GM19025 (cell line): ENCODE measurements around the gene RAB6A.
"Not testable (repeated sequence)": the region's sequence is repeated elsewhere in the genome, so short reads cannot be mapped to it uniquely, and the experiment has no call there.

Experiments used
- ATAC-seq: cut with Tn5 transposase; IDR thresholded peaks from one replicate; pipeline ENCODE4 v1.9.1; 2021; ENCODE audit warnings: mild to moderate bottlenecking, low read depth, moderate library complexity; ENCODE audit not compliant: unreplicated experiment

The RAB6A gene

DNA sequence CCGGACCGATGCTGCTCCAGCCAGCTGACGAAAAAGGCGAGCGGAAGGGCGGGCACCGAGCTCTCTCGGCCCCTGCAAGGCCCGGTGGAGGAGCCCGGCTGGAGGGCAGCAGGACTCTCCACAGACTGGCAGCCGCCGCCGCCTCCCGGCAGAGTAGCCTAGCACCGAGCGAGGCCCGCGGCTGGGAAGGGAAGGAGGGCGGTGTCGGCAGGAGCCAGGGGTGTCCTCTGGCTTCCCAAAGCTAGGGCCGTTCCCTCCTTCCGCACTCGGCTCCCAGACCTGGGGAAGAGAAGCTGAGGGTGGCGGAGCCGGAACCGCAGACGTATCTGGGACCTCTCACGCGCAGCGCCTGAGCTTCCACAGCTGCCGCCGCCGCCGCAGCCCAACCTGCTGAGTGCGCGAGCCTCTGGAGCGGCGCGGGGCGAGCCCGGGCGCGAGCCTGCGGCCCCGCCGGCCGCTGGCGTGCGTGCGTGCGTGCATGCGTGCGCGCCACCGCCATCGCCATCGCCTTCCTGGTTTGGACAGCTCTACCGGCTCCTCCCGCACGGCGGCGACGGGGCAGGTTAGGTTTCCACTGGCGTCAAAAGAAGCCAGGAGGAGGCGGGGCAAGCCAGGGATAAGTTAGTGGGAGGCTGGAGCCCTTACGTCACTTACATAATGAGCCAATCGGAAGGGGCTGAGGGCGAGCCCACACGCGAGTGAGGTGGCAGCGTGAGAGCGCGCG, at the start of gene RAB6A:
Gene RAB6A, minus strand, starts transcription at position 396 of the 724 bp plus-strand sequence. CDS start 439 bp downstream, outside the sequence.
- peak; percentile 93 for ATAC-seq

DNA sequence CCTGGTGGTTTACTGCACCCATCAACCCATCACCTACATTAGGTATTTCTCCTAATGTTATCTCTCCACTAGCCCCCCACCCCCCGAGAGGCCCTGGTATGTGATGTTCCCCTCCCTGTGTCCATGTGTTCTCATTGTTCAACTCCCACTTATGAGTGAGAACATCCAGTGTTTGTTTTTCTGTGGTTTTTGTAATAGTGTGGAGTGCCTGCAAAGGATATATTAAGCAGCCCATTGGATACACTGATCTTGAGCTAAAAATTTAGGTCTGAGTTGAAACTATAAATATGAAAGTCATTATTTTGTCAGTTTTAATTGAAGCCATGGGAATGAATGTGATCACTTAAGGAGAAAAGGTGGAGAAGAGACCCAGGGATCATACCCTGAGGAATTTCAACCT, 49.8 kb upstream of the RAB6A start:
- no peak for ATAC-seq

DNA sequence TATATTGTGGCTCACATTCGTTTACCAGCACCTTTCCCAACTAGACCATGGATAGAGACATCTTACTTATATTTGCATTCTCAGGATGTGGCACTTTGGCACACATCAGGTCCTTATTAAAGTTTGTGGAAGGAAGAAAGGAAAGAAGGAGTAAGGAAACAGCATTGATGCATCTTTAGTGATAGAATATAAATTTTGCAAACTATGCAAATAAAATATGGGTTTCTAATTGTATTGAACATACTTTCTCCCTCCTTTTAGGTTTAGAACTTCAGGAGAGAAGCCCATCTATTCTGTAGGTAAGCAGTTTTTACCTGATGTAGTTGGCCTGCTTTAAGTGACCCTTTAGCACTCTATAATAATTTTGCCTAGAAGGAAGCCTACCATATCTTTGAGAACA, 47.2 kb upstream of the RAB6A start:
- ATAC-seq, result no peak

DNA sequence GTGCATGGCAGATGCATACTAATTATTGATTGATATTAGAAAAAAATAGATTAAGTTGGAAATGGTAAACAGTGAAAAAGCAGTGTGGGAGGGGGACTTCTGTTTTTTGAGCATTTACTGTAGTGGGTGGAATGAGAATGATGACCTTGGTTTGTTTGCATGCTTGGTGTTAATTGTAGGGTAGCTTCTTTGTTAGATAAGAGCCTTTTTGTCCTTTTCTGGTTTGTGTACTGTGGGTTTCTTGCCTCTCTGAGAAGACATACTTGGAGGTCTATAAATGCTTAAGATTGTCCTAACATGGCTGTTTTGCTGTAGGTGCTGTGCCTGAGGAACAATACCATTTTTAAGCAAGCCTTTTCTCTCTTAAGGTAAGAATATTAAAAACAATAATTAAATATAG, 43.8 kb upstream of the RAB6A start:
- ATAC-seq, result no peak

DNA sequence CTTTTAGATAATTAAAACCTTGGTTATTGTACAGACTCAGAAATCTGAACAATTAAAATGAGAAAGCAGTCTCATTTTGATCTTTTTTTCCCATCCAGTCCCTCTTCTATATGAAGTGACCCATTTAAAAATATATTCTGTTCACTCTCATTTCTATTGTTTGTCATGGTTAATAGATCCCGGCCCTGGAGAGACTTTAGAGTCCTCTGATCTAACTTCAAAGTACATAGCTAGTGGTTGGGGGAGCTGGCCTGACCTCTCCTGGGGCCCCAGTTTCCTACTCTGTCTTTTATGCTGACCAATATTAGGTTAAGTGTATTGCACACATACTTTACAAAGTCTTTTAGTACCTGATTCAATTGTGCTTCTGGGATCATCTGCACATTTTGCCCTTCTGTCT, 40.3 kb upstream of the RAB6A start:
- no peak for ATAC-seq

DNA sequence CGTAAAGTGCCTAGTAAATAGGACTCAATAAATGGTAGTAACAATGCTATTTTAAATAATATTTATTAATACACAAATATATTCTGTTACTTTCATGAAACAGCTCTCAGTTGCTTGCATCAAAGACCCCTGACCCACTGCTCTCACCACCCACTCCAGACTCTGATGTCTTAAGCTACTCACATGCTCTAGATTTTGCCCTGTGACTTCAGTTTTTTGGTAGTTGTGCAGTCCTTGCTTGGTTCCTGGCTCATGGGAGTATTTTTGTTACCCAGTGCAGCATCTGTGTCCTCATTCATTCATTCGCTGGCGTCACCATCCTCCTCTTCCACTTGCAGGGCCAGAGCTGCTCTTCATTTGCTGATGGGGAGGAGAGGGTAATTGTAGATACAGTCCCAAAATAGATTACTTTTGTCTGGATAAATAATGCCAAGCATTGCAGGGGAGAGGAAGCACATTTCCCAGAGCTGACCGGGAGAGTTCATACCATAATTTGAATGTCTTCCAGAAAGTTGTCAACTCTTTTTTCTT, 39.5 kb upstream of the RAB6A start:
- ATAC-seq, result no peak

DNA sequence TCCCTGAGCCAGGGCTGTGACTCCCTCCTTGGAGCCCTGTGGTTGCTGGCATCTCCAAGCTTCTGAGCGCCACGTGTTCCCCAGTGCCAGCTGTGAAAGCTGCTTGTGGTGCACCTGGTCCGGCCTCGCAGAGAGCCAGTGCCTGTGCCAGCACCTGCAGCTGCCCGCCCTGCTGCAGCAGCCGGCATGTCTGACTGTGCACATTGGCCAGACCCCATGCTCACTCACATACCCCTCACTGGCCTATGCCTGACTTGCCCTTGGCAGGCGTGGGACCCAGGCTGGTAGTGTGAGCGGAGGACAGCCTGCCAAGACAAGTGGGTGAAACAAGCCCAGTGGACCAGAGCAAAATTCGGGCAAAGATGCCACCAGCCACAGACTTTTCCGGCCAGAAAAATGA, 36.6 kb upstream of the RAB6A start:
- no peak for ATAC-seq

DNA sequence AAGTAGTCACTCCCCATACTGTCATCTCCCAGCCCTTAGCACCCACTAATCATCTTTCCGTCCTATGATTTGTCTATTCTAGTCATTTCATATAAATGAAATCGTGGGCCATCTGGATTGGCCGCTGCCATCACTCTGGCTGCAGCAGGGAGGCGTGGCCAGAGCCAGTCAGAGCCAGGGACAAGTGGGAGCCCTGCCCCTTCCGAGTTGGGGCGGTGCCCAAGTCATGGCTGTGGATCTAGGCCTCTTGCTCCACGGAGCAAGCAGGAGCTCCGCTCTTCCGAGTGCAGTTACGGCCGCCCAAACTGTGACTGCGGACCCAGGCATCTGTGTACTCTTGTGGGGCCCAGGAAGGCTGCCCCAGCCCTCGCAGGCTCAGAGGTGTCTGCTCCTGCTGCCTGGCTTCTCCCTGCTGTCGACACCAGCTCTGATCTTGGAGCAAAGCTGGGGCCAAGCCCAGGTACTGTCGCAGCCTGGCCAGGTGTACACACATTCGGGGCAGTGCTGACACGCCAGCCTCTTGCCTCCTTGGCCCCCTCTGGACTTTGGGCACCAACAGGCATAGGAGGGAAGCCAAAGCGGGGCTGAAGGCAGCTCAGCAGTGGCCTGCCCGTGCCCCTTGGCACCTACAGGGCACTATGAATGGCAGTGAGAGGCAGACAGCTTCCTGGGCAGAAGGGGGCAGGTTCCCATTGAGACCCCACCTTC, 35.2 kb upstream of the RAB6A start:
- no peak for ATAC-seq

DNA sequence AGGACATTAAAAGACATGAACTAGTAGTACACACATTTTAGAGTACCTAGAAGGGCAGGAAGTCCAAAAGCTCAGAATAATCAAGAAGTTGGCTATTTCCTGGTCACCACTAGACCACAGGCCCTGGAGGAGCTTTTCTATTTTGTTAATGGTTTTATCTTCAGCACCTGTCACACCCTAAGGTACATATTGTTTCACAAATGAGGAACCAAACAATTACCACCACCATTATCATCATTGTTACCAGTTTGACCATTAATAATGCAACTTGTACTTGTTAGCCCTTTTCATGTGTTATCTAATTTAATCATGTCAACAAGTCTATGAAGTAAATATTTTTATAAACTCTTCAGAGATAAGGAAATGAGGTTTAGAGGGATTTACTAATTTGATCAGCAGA, 31.7 kb upstream of the RAB6A start:
- ATAC-seq, result no peak

DNA sequence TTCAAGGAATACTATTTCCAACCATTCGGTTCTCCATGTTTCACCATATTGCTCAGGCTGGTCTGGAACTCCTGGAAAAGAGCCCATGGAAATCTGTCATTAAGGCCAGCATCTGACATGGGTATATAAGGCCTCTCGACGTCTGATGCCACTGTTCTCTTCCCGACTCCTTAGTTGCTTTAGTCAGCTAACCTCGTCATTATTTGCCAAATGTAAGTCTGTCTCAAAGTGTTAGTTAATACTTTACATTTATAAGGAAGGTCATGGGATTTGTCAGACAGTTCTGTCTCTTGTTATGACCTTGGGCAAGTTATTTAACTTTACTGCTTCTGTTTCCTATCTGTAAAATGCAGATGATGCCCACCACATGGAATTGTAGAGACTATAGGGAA, 28.4 kb upstream of the RAB6A start:
- no peak for ATAC-seq

DNA sequence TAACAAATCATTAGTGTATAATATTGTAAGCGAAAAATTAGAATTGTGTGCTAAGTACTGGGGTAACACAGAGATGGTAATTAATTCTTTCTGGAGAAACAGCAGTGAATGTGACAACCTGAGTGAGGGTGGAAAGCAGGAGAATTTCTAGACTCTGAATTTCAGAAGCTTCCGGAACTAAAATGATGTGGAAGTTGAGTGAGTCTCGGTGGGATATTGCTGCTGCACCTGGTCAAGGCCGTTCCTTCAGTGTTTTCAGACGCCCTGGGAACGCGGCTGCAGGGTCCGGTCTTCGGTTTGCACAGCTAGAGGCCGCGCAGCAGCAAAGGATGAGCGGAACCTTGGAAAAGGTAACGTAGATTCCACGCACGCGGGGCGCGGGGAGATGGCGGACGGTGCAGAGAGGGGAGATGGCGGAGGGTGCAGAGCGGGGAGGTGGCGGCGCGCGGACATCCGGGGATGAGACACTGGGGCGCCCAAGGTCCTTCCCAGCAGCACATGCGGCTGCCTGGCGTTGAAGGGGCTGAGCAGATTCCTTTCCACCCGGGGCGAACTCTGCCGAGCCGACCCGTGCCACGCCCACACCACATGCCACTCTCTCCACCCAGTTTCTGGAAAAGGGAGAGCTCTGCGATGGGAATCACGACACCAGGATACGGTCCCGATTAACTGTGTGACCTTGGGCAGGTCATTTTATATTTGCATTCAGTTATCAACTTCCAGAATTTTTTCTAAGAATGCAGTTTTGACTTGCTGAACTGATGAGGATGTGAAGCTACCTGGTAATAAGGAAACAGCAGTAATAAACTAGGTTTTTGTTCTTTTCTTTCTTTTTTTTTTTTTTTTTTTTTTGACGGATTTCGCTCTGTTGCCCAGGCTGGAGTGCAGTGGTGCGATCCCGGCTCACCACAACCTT, 27.0 kb upstream of the RAB6A start, which contains the start of gene MRPL48:
Gene MRPL48, plus strand, starts transcription at position 232 of the 916 bp plus-strand sequence. Its CDS starts 98 bp downstream, at position 330.
- ATAC-seq, result peak; percentile 95

DNA sequence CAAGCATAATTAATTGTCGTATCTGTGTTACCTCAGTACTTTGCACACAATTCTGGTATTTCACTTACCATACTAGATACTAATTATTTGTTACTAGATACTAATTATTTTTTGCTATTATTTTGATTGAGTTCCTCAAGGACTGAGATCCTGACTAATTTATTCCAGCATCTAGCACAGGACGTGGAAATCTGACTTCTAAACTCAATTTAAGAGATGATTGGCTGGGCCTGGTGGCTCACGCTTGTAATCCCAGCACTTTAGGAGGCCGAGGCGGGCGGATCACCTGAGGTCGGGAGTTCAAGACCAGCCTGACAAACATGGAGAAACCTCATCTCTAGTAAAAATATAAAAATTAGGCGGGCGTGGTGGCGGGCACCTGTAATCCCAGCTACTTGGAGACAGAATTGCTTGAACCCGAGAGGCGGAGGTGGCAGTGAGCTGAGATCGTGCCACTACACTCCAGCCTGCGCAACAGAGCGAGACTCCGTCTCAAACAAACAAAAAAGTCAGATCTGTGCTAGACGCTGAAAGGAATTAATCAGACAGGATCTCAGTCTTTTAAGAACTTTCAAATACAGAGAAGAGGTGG, 26.3 kb upstream of the RAB6A start:
- no peak for ATAC-seq

DNA sequence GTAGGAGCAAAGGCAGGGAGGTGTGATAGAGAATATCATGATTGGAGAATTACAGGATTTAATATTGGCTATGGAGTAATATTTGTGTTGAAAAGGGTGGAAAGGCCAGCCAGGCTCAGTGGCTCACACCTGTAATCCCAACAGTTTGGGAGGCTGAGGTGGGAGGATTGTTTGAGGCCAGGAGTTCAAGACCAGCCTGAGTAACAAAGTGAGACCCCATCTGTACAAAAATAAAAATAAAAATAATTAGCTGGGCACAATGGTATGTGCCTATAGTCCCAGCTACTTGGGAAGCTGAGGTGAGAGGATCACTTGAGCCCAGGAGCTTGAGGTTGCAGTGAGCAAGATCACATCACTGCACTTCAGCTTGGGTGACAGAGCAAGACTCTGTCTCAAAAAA, 24.6 kb upstream of the RAB6A start:
- not testable (repeated sequence) for ATAC-seq

DNA sequence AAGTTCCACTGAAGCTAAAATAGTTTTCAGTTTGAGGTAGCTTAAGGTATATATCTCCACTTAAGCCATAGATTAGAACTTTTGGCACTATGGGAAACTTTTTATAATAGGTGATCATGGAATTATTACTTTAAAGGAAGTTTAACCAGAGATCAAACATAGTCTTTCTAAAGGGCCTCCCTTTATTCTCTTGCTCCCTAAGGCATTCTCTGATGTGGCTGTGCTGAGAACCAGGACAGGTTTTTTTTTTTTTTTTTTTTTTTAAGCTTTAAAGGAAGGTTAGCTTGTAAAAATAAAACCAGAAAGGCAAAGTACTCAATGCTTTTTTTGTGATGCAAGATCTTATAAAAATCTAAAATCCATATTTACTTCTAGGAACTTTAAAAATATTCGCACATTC, 23.9 kb upstream of the RAB6A start:
- ATAC-seq, result no peak

DNA sequence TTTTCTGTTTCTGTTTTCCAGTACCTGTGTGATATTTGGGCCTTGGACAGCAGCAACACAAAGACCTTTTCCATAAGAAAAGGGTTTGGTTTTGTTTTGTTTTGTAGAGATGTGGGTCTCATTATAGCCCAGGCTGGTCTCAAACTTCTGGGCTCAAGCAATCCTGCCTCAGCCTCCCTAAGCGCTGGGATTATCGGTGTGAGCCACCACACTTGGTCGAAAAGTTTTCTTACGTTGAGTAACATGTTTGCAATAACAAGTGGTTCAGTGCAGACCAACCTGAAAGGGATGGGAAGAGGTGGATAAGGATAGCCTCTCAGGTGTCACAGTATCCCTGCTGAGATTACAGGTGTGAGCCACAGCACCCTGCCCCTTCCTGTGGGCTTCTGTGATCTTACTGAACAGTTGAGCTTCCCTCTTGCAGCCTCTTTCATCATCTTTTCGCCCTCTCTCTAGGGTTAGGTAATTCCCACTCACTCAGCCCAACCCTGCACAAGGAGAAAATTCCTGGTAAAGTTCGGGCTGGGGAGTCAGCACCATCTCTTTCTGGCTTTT, 23.3 kb upstream of the RAB6A start:
- no peak for ATAC-seq

DNA sequence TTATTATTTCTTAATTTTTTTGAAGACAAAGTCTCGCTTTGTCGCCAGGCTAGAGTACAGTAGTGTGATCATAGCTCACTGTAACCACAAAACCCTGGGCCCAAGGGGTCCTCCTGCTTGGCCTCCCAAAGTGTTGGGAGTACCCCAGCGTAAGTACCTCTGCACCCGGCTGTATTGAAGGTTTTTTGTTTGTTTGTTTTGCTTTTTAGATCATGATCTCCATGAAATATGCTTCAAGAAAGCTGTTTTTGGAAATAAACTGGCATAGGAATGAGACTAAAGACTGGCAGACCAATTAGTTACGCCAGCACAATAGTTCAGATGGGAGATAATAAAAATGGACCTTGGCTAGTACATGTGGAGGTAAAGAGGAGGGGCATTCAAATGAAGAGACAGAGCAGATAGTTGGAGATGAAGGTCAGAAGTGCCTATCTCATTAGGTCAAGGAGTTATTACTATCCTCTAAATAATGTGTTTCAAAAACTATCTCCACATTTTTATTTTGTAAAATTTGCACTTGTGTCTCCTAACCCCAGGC, 22.7 kb upstream of the RAB6A start:
- no peak for ATAC-seq

DNA sequence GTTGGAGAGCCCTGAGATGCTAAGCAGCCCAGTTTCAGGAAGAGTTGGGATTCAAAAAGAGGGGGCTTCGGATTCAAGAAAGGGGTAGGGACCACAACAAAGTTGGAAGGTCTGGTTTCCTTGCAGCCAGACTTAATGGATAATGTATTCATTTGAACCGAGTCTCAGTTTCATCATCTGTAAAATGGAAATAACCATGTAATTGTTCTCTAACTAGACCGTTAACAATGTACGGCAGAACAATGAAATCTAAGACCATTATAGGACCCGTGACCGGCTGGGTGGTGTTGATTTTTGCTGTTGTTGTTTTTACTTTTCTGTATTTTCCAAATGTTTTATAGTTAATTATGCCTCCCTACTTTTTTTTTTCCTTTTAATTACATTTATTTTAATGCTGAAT, 20.4 kb upstream of the RAB6A start:
- no peak for ATAC-seq

DNA sequence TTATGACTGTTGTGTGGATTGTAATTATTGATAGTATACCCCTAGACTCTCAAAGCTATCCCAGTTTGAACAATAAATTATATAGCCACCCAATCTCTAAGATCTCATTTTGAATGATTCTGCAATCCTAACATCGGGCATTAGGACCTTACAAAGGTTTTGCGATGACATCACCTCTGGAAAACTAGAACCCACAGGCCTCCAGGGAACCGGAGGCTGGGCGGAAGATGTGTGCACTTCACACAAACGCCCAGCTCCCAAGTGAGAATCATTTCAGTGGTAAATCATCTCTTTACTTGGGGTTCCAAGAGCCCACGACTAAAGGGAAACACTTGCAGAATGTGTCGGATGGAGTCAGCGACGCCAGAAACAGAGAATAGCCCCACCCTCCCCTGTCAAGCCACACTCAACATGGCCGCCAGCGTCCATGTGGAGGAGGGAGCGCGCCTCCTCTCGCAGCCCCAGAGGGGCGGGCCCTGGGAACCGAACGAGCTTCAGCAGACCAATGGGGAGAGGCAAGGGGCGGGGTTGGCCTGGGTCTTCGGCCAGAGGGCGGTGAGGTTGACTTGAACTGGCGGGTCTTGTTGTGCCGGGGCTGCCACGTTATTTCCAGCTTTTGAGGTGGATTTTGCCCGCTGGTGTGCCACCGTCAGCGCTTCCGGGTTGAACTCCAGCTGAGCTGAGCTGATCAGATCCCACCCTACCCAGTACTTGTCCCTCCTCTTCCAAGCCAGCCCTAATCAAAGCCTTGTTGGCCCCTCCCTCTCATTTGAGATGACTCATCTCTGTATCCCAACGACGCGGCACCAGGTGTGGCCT, 18.4 kb upstream of the RAB6A start:
- ATAC-seq, result peak; percentile 95

DNA sequence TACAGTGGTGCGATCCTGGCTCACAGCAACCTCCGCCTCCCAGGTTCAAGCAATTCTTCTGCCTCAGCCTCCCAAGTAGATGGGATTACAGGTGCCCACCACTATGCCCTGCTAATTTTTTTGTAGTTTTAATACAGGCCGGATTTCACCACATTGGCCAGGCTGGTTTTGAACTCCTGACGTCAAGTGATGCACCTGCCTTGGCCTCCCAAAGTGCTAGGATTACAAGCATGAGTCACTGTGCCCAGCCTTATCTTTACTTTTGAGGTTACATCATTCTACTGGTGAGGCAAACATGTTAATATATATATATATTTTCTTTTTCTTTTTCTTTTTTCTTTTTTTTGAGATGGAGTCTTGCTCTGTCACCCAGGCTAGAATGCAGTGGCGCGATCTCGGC, 9.9 kb upstream of the RAB6A start:
- not testable (repeated sequence) for ATAC-seq
